GM18508 (cell line): Measurements from ENCODE around the gene ZEB2.

Experiments
- ATAC-seq: cut with Tn5 transposase; IDR thresholded peaks from one replicate; pipeline ENCODE4 v1.9.1; 2021; ENCODE audit warnings: moderate number of reproducible peaks; ENCODE audit not compliant: insufficient read depth, unreplicated experiment

ZEB2 gene

DNA sequence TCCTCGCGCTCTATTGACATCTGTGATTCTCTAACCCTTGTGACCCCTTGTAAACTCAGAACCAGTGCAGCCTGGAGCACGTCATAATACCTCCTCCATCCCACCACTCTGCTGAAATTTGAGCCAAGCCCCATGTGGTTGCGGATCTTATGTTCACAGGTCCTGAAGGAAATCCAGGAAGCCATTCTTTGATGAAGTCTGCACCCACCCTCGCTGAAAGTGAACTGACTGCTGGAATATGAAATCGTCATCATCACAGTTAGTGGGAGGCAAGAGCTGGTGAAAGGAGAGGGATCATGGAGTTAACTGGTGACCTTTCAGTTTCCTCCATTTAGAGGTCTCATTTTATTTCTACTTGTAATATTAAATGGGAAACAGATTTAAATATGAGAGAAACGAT lies 21.6 kb downstream of the ZEB2 start:
- no peak for ATAC-seq

DNA sequence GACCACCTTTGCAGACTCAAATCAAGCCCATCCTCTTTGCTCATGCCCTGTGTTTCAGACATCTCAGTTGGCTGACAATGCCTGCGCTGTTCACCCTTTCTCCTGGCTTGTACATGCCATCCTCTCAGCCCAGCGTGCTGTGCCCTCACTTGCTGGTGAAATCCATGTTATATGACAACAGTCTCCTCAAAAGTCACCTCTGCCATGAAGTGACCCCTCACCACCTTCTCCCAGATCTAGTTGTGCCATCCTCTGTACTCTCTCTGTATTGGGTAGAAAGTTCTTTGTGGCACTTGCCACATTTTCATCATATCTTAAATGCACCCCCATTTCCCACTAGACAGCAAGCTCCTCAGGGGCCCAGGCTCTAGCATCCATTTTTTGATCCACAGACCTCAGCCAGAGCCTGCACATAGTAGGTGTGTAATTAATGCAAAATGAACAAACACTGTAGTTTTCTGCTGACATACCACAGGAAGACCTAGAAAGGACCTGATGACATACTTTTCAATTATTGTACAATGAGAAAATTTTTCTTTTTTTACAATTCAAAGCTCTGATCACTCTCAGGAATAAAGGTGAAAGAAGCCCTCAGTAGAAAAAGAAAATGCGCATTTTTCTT lies 22.8 kb downstream of the ZEB2 start:
- no peak for ATAC-seq

DNA sequence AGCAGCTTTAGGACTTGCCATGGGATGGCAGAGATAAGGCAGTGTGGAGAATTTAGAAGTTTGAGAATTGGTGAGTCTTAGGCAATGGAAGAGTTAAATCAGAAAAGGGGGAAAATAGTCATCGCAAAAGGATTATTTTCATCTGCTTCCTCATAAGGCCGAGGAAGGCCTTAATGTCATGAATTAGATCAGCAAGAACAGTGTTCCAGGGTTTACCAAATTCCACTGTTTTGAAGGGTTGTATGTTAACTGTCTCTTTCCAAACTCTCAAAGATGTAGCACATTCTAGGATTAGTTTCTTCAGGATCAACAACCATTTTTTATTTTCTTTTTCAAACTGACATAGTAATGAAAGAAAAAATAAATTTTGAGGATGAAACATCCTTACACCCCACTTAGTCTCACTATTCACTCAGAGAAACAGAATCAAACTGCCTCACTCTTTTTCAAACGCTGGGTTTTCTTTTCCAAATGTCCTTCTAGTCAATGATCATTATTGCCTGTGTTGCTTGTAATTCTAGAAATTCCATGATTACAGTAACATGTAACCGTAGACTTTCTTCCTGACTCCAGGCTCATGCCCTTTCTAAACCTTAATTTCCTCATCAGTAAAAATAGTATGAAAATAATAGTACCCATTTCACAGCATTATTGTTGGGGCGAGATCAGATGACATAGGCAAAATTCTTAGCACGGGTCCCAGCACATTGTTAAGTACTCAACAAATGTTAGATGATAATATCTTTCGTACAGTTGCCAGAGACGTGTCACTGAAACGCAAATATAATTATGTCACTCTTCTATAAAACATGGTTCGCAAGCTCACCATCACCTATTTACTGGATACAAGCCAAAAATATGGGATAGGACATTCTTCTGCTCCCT lies 23.6 kb downstream of the ZEB2 start:
- no peak for ATAC-seq

DNA sequence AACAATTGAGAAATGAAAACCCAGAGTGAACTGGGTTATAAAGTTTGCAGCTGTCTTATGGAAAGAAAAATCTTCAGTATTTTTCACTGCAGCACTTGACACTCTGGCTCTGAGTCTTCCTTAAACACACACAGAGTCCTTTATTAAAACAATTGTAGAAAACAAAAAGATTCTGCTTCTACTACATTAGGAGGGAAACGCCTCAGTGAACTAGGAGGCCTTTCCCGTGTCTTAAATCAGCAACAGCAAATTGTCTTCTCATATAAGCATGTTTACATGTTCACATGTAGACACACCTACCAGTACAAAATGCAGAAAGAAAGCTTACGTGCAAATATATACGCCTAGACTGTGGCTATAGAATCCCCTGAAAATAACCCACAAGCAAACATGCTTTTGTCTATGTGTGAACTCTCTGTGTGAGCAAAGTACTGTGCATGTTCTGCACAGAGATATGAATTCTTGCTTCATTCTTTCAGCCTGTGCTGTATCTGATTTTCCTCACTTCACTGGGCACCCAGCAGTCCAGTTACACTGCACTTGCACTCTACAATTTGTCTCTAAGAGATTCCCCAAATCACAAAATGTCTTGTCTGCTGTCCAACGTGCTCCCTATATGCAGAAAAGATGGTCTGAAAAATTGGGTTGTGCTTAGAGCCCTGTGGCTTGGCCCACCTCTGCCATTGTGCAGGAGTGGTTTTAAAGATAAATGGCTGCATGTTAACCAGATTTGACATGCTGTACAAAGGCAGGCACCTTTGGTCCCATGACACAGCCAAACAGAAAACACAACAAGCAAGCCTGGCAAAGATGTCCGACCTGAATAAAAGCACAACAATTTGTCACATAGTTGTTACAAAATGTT lies 24.5 kb downstream of the ZEB2 start:
- no peak for ATAC-seq

DNA sequence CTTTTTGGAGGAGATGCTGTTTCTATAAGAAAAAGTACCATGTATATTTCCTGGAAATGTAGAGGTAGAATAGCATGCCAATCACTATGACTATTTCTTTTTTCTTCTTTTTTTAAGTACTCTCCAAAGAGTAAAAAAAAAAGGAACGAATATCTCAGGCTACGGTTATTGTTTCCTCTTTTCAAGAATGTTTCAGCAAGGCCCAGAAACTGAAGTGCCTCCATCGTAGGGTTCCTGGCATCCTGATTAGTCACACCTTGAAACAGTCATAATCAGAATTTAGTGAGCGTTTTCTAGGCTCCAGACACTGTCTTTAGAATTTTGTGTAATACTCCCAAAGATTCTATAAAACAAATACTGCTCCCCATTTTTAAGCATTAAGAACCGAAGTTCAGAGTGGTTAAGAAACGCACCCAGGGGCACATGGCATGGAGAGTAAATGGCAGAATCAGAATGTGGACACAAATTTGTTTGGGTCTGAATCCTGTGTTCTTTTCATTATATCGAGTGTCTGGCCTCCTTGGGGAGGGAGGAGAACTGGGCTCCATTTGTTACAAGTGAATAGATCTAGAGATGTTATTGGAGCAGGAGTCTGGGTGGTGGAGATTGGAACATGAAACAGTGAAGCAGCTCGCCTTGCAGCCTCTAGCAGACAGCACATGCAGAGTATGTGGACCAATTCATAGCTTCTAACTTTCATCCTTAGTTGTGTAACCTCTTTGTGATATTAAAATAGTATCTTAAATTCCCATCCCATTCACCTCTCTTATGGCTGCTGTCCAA lies 26.7 kb downstream of the ZEB2 start:
- ATAC-seq: no peak

DNA sequence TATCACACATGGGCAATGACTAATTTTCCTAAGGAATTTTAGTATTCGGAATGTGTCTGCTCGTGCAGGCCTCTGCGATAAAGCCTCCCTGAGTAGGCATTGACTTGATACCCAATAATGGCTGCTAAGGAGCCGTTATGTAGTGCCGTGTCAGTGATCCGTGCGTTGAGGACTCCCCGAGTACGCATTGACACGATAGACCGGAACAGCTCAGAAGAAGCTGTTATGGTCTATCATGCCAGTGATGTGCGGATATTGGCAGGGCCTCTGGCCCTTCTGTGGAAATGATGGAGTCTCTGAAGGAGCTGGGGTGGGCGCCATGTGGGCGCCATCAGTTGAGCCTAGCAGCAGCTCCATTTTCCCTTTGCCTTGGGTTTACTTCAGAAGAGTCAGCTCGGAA lies 29.1 kb downstream of the ZEB2 start:
- ATAC-seq: no peak

DNA sequence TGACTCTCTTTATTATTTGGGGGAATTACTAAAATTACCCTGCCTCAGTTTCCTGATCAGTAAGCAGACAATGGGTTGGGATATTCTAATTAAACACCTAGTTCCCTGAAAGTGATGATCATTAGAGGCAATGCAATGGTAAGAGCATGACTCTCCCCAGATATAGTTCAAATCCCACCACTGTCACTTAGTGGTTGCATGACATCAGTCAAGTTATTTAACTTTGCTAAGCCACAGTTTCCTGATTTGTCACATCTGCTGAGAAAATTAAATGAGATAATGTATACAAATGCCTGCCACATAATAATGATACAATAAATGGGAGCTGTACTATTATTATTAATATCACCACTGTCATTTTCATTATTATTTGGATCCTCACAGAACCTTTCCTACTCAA lies 29.9 kb downstream of the ZEB2 start:
- no peak for ATAC-seq

DNA sequence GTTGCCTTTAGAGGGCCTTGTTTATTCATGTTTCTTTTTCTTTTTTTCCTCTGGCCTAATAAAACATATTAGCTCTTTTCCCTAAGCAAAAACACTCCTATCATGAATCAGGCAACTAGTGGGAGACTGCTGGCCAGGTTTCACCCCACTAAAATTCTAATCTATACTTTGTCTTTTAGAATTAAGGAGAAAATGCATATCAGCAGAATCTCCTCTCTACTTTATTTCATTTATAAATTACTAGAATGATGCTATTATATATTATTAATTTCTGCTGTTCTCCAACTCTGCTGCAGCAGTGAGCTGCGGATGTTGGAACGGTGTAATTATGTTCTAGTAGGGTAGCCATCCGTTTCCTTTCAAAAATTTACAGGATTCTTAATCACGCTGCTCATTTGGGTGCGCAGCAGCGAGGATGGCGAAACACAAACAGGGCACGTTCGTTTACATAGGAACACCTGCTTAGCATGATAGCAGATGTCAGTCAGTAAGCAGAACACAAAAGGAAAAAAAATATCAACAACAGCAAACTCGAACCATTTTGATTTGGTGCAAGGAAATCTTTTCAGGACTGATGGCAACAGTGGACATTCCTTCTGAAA lies 30.5 kb downstream of the ZEB2 start:
- ATAC-seq: no peak

DNA sequence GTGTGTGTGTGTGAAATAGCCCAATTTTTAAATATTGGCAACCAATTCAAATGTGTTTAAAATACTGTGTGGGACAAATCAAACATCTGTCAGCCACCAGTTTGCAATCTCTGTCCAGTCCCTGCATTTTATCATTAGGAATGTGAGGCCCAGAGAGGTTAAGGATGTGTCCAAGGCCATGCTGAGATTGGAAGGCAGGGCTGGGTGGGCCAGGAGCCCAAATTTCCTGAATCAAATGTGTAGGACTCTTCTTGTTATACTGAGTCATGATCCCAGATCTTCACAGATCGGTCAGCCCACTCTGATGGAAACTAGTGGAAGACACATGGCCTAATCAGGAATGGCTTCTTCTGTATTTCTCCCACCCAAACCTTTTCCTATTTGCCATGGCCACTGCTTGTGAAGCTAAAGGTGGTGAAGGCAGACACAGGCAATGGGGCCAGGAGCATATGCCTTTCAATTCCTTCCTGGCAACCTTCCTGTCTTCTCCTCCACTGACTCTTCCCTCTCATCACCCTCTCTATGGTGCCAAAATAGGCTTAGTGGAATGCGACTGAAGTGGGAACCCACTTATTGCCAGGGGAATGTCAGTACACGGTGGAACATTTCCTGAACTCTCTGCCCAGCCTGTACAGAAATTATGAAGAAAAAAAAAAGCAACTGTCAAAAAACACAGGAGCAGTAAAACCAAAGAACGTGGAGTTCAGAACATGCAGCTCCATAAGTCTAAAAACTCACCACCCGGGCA lies 35.5 kb downstream of the ZEB2 start:
- ATAC-seq: no peak

DNA sequence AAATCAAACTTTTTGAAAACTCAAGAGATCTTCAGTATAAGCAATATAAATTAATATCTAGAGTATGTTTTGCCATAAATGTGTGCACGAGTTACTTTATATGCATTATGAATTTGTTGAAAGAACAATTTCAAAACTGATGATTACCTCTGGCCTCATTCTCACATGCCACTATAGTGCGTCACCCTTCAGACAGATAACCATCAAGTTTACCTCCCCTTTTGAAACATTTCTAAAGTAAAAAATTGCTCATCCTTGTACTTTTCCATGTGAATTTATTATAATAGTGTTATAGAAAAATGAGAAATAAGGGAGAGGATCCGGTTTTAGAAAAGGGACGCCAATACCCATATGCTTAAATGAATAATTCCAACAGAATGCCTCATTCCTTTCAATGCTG lies 38.3 kb downstream of the ZEB2 start:
- no peak for ATAC-seq

DNA sequence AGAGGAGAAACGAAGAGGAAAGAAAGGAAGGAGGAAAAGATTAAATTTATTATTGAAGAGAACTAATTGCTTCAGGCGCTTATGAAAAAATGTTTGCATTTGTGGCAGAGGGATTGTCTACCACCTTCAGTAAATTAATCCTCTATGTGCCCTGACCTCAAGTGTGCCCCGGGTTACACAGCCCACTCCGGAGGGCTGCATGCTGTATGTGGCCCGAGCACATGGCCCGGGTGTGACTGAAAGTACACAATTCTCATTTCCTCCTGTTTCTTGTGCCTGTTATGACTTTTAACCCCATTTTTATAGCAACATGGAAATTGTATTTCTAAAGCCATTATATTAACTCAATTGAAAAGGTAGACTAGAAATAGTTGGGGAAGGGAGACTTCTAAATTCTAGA lies 38.8 kb downstream of the ZEB2 start:
- ATAC-seq: no peak

DNA sequence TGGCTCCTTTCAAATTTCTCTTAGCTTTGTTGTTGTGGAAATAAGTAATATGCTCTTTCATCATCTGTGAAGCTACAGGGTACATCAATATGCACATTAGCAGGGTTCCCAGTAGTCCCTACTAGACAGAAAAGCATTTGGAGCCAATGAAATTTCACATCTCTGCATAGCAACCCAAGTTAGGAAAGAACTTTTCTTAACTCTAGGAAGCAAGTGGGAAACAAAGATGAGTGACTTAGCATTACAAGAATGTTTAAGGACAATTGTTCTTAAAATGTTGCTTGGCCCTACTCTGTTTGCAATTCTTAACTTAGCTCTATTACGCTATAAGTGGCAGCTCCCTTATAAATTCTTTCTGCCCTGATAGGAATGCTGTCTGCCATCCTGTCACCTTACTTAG lies 39.6 kb downstream of the ZEB2 start:
- ATAC-seq: no peak

DNA sequence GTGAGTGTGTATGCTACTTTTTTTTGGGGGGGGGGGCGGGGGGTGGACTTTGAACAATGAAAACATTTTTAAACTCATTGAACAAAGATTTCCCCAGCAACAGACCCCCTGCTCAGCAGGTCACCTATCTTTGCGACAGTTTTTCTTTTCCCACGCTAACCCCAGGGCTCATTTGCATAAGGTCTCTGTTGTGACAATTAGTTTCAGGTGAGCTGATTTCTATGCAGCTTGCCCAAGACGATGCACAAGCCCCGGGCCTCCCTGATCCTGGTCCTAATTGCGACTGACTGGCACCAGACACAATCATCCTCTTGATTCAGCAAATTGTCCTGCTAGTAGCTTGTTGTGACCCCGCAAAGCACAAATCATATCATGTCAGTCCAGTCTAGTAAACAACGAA lies 40.3 kb downstream of the ZEB2 start:
- ATAC-seq: no peak

DNA sequence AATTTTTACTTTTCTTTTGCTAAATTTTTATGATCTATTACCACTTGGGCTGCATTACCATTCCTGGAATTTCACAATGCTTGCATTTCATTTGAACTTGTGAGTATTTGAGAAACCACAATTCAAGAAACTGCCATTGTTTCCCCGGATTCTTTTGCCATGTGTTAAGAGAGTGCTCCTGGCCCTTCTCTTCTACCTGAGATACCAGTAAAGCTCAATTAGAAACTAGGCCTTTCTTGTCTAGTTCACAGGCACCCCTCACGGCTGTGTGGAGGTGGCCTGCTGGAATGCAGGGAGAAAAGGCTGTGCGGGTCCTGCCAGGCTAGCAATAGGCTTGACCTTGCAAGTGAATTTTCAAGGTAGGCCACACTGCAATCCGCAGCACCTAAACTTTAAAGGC lies 40.8 kb downstream of the ZEB2 start:
- no peak for ATAC-seq

DNA sequence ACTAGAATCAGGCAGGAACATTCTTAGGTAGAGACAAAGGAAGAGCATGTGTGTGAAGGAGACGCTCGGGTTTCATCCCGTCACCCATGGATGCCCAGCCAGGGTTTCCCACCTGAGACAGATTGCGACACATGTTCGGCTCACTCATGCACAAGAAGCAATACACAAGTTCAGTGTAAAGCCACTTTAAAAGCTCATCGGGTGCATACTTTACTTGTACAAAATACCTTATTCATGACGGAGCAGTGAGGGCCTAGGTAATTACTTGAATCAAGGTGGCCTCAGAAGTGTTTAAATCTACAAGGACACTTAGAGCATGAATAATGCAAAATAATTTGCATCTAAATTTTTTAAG lies 42.0 kb downstream of the ZEB2 start:
- ATAC-seq: no peak

DNA sequence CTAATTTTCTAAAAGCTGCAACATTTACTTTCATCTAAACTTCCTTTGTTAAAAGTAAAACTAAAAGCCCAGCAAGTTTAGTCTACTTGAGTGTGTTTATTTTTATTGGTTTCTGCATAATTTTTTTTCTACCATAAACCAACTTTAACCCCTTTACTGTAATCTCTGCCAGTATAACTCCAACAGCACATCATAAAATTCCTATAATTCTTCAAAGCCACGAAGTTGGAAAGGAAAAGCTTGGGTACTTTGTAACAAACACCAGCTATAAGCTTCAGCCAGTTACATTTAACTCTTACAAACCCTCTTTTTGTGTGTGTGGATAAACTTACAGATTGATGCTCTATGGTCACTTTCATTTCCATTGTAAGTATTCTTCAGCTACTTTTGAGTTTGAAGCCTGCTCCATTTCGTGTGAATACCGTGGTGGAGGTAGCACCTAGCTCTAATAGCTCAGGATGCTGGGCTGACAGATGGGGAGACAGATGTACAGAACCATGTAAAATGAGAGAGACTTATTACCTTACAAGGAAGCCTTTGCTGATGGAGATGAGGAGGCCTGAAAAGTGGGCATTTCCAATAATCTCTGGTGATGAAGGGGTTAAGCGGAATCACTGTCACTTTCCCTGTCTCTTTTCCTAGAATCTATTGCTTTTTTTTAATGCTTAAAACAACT lies 42.5 kb downstream of the ZEB2 start:
- no peak for ATAC-seq

DNA sequence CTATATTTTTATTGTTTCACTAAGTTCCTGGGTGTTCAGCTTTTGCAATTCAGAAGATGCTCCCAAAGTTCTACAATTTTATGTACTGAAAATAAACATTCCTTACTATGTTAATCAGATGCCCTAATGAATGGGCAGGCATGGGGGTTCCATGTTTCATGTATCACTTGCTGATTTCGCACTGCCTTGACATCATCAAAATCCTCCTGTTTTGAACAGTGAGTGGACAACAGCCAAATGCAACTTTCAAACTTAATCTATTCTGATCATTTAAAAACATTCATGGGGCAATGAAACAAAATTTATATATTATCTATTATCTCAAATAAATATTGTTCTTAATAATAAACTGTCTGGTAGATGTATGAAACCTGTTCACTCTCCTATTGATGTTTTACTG lies 43.2 kb downstream of the ZEB2 start:
- ATAC-seq: no peak

DNA sequence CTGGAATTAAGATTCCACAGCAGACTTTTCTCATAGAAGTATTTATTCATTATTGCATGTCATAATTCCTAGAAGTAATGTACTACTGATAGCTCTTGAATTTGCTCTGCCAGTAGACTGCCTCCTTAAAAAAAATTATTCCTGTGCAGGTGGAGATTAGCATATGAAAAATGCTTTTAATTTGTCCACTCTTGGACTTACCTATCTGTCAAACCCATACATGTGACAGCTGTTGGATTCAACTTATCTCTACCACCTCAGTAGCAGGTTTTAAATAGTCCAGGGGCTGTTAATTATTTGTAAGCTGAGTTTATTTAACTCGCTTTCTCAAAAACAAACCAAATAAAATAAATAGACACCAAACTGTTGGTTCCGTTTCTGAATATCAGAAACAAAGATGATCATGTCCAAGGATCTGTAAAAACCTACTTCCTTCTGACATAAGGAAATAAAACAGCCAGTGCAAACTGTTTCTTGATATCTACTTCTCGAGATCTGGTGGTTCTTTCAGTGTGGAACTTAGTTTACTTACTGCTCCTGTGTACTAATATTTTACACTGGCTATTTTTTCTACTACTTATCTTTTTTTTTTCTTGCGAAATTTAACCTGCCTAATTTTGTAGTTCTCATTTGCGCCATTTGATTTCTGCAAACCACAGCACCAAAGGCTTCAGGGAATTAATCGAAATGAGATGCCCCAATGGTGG lies 44.2 kb downstream of the ZEB2 start:
- ATAC-seq: no peak
